ENCODE data around the gene XK. TPM values are rescaled to one million over a fixed set of nuclear protein-coding genes. Genes with fewer than 3 reads are reported as not detected.

The XK gene
- total RNA-seq, 1 experiment from 2014 or later, result 0.30 TPM

DNA sequence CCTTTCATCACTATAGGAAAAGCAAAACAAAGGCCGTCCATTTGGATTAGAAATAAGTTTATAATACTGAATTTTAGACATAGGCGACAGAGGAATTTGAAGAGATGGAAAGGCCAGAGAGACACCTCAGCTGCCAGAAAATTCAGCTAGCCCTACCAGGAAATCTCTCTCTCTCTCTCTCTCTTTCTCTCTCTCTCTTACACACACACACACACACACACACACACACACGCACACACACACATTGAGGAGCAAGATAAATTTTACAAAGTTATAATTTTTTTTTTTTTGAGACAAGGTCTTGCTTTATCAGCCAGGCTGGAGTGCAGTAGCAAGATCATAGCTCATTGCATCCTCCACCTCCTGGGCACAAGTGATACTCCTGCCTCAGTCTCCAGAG lies 1.4 kb downstream of the XK start:
- POLR2A ChIA-PET (ENCODE audit: low non-redundant PET), result no interaction called here

DNA sequence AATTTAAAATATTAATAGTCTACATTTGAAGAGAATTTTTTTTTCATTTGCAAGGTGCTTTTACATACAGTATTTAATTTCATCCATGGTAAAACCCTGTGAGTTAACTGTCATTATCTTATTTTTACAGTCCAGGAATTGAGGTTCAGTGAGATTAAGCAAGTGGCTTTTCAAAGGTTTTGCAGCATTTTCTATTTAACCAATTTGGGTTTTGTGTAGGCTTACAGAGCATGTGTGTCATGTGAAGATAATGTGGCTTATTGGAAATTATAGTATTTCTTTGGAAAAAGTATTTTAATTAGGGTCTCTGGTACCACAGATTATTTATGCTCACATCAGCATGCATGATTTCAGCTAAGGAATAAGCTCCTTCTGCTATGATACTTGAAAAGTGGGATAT lies 4.5 kb downstream of the XK start:
- intact Hi-C loops (cut with micrococcal nuclease; ENCODE audit: unreplicated experiment), result no loop called here
- DNase-seq (ENCODE audit: low spot score), result no peak
- no peaks in the 10 kb centered on the region for H3K27me3 ChIP-seq (replicated peaks; ENCODE audit: insufficient read depth, low read depth, low read length, poor library complexity)
- no peak overlapping the region for H3K27ac ChIP-seq (ENCODE audit: low read depth, low read length, poor library complexity, severe bottlenecking)
- no peaks in the 10 kb centered on the region for H3K4me1 ChIP-seq (ENCODE audit: insufficient read depth, low read length, poor library complexity, severe bottlenecking)
- CTCF ChIA-PET, result no interaction called here
- no peak for TF ChIP-seq EZH2 (IDR thresholded peaks at IDR 0.05; ENCODE audit: borderline replicate concordance, low read depth, low read length, poor library complexity, severe bottlenecking)
- TF ChIP-seq, protein P1, sequence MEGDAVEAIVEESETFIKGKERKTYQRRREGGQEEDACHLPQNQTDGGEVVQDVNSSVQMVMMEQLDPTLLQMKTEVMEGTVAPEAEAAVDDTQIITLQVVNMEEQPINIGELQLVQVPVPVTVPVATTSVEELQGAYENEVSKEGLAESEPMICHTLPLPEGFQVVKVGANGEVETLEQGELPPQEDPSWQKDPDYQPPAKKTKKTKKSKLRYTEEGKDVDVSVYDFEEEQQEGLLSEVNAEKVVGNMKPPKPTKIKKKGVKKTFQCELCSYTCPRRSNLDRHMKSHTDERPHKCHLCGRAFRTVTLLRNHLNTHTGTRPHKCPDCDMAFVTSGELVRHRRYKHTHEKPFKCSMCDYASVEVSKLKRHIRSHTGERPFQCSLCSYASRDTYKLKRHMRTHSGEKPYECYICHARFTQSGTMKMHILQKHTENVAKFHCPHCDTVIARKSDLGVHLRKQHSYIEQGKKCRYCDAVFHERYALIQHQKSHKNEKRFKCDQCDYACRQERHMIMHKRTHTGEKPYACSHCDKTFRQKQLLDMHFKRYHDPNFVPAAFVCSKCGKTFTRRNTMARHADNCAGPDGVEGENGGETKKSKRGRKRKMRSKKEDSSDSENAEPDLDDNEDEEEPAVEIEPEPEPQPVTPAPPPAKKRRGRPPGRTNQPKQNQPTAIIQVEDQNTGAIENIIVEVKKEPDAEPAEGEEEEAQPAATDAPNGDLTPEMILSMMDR (conservative IDR thresholded peaks at IDR 0.05; ENCODE audit: low read depth, low read length), result no peak
- H3K4me3 ChIP-seq (ENCODE audit: low read depth, low read length, poor library complexity, severe bottlenecking), result no peak overlapping the region
- H3K36me3 ChIP-seq (ENCODE audit: insufficient read depth, low read length, poor library complexity, severe bottlenecking), result no peaks in the 10 kb centered on the region
- POLR2A ChIA-PET (ENCODE audit: low non-redundant PET), result no interaction called here
- no peaks in the 10 kb centered on the region for H3K9me3 ChIP-seq (ENCODE audit: low read depth, low read length, poor library complexity, severe bottlenecking)
- BruUV-seq (replicated peaks), result no TSS peak

More for the DNA sequence above, 1.4 kb downstream of the XK start:
- CTCF ChIA-PET, result no interaction called here
- H3K36me3 ChIP-seq (ENCODE audit: insufficient read depth, low read length, poor library complexity, severe bottlenecking), result no peaks in the 10 kb centered on the region
- TF ChIP-seq EZH2 (IDR thresholded peaks at IDR 0.05; ENCODE audit: borderline replicate concordance, low read depth, low read length, poor library complexity, severe bottlenecking), result no peak
- TF ChIP-seq, protein P1 (conservative IDR thresholded peaks at IDR 0.05; ENCODE audit: low read depth, low read length), result no peak
- no TSS peak for BruUV-seq (replicated peaks)
- H3K9me3 ChIP-seq (ENCODE audit: low read depth, low read length, poor library complexity, severe bottlenecking), result no peaks in the 10 kb centered on the region
- no peaks in the 10 kb centered on the region for H3K27me3 ChIP-seq (replicated peaks; ENCODE audit: insufficient read depth, low read depth, low read length, poor library complexity)
- DNase-seq (ENCODE audit: low spot score), result no peak
- no peak overlapping the region for H3K27ac ChIP-seq (ENCODE audit: low read depth, low read length, poor library complexity, severe bottlenecking)
- intact Hi-C loops (cut with micrococcal nuclease; ENCODE audit: unreplicated experiment), result no loop called here
- H3K4me1 ChIP-seq (ENCODE audit: insufficient read depth, low read length, poor library complexity, severe bottlenecking), result no peaks in the 10 kb centered on the region
- H3K4me3 ChIP-seq (ENCODE audit: low read depth, low read length, poor library complexity, severe bottlenecking), result no peak overlapping the region

DNA sequence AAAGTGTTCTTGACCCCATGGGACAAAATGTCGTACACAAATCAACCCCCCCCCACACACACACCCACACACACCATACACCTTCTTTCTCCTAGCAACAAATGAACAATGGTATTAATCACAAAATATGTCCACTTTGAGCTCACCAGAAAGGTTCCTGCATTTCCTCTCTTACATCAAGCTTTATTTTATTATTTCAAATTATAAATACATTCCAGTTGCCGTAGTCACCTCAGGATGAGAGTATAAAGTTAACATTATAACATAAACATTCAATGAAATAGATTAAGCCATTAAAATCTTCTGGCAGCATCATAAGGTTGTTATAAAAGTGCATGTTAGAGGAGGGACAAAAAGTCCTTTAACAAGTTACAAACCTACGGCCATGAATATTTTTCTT lies 7.3 kb downstream of the XK start:
- no TSS peak for BruUV-seq (replicated peaks)
- H3K27me3 ChIP-seq (replicated peaks; ENCODE audit: insufficient read depth, low read depth, low read length, poor library complexity), result no peaks in the 10 kb centered on the region
- H3K4me3 ChIP-seq (ENCODE audit: low read depth, low read length, poor library complexity, severe bottlenecking), result no peak overlapping the region
- no peaks in the 10 kb centered on the region for H3K4me1 ChIP-seq (ENCODE audit: insufficient read depth, low read length, poor library complexity, severe bottlenecking)
- no peak for DNase-seq (ENCODE audit: low spot score)
- no peaks in the 10 kb centered on the region for H3K9me3 ChIP-seq (ENCODE audit: low read depth, low read length, poor library complexity, severe bottlenecking)
- TF ChIP-seq EZH2 (IDR thresholded peaks at IDR 0.05; ENCODE audit: borderline replicate concordance, low read depth, low read length, poor library complexity, severe bottlenecking), result no peak
- TF ChIP-seq, protein P1 (conservative IDR thresholded peaks at IDR 0.05; ENCODE audit: low read depth, low read length), result no peak
- no peak overlapping the region for H3K27ac ChIP-seq (ENCODE audit: low read depth, low read length, poor library complexity, severe bottlenecking)
- no peaks in the 10 kb centered on the region for H3K36me3 ChIP-seq (ENCODE audit: insufficient read depth, low read length, poor library complexity, severe bottlenecking)
- intact Hi-C loops (cut with micrococcal nuclease; ENCODE audit: unreplicated experiment), result no loop called here
- POLR2A ChIA-PET (ENCODE audit: low non-redundant PET), result no interaction called here
- CTCF ChIA-PET, result no interaction called here
